KOPT-K1 (cell line): Measurements from ENCODE around the gene BRI3.
"Not testable (repeated sequence)": the region's sequence is repeated elsewhere in the genome, so short reads cannot be mapped to it uniquely, and the experiment has no call there.

ENCODE experiments used
- H3K27ac ChIP-seq: fragments of 200-600 bp; sonication (generic); 2 replicates; pipeline ENCODE4 v1.5.1; 2016; ENCODE audit warnings: antibody characterized with exemption, mild to moderate bottlenecking, low read depth, low read length; ENCODE audit not compliant: poor library complexity, severe bottlenecking
- H3K36me3 ChIP-seq: fragments of 200-600 bp; sonication (generic); 2 replicates; pipeline ENCODE4 v1.5.1; 2017; ENCODE audit warnings: antibody characterized with exemption, mild to moderate bottlenecking, low read length, moderate library complexity; ENCODE audit not compliant: insufficient read depth
- H3K9me3 ChIP-seq: fragments of 200-600 bp; sonication (generic); 2 replicates; pipeline ENCODE4 v1.5.1; 2017; ENCODE audit warnings: antibody characterized with exemption, low read length, mild to moderate bottlenecking; ENCODE audit not compliant: insufficient read depth, poor library complexity, severe bottlenecking

BRI3 gene

DNA sequence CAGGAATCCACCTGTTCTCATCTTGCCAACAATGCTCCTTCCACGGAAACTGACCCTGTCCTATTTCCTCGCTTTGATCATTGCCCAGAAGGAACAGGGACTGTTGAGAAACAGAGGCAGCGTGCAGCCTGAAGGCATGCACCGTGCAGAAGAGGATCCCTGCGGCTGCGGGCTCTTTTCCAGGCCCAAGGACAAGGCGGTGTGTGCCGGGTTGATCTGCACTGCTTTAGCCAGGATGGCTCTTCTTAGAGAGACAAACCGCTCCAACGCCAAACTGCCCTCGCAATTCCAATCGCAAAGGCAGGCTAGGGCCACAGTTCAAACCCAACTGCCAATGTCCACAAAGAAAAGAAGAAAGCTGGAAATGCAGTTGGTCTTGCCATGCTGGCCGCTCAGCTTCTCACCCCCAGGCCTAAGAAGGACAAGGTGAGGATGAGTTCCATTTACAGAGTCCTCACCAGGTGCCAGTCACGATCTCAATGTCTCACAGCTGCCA, 26.5 kb downstream of the BRI3 start:
- H3K36me3 ChIP-seq = no peaks in the 10 kb centered on the region
- H3K27ac ChIP-seq = no peak overlapping the region
- no peaks in the 10 kb centered on the region for H3K9me3 ChIP-seq

DNA sequence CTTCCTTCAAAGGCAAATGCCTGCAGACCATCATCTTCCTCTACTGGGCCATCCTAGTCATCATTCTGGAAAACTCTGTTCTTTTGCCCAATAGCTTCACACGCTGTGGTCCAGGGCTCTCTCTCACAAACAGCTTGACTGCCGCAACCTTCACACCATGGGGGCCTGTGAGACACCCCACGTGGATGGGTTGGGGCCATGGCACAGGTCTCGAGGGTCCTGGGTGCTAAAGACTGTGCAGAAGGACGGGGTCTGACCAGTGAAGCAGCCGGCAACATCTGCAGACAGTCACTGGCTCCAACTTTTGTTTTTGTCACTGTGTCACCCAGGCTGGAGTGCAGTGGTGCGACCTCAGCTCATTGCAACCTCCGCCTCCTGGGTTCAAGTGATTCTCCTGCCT, 28.1 kb downstream of the BRI3 start:
- Histone ChIP-seq H3K9me3 (no peaks in the 10 kb centered on the region), H3K36me3 (no peaks in the 10 kb centered on the region), H3K27ac (no peak overlapping the region)

DNA sequence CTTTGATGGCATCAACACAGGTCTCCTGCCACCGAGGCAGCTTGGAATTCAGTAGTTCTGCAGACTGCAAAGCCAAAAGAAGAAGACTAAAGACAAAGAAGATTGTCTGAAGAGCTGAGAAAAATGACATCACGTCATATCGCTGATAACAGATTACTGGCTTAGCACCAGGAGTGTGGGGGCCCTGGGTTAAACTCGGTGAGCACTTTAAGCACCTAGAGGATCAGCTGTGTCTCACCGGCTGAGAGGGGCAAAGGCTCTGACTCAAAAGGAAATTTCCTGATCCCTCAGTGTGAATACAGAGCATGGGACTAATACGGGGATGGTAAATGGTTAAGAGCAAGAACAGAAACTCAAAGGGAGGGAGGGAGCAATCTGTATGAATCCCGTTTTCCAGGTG, 30.7 kb downstream of the BRI3 start:
- H3K9me3 ChIP-seq = peaks cover 16% of the 10 kb centered on the region
- H3K27ac ChIP-seq = no peak overlapping the region
- no peaks in the 10 kb centered on the region for H3K36me3 ChIP-seq

- Histone ChIP-seq H3K27ac (no peak overlapping the region), H3K9me3 (peaks cover 22% of the 10 kb centered on the region), H3K36me3 (no peaks in the 10 kb centered on the region)
These were observed 33.0 kb downstream of the BRI3 start for GRCh38 chr7:98314469-98314868.

DNA sequence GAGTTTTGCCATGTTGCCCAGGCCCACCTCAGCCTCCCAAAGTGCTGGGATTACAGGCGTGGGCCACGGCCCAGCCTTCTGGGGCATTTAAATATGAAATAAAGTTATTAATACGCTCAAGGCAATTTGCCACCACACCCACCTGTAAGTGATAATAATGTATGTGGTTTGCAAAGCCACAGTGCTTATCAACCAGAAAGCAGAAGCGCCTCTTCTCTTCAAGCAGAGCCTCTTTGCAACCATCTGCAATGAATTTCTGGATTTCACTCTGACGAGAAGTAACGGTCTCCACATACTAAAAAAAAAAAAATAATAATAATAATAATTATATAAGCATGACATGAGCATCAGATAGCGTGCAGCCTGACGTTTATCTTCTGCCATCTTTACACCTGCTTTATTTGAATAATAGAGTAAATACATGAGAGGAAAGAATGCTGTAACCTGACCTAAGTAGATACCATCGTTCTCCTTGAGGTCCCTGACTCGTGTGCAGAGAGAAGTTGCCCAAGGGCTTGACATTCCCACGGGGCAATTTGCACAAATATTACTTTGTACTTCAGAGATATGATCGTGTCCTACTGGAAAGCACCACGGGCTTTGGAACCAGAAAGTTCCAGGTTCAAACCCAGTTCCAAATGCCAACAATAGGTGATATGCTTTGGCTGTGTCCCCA, 34.0 kb downstream of the BRI3 start:
- peaks cover 22% of the 10 kb centered on the region for H3K9me3 ChIP-seq
- H3K27ac ChIP-seq = no peak overlapping the region
- H3K36me3 ChIP-seq = no peaks in the 10 kb centered on the region

DNA sequence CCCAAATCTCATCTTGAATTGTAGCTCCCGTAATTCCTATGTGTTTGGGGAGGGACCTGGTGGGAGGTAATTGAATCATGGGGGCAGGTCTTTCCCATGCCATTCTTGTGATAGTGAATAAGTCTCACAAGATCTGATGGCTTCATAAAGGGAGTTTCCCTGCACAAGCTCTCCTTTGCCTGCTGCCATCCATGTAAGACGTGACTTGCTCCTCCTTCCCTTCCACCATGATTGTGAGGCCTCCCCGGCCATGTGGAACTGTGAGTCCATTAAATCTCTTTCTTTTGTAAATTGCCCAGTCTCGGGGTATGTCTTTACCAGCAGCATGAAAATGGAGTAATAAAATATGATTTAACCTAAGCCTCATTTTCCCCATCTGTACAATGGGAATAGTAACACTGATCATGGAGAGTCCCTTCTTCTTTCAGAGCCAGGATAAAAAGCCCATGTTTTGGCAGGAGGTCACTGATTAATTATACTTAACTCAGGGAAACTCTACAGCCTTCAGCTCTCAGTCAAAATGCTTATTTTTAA, 34.6 kb downstream of the BRI3 start:
- not testable (repeated sequence) for H3K36me3 ChIP-seq, H3K27ac ChIP-seq
- peaks cover 22% of the 10 kb centered on the region for H3K9me3 ChIP-seq

DNA sequence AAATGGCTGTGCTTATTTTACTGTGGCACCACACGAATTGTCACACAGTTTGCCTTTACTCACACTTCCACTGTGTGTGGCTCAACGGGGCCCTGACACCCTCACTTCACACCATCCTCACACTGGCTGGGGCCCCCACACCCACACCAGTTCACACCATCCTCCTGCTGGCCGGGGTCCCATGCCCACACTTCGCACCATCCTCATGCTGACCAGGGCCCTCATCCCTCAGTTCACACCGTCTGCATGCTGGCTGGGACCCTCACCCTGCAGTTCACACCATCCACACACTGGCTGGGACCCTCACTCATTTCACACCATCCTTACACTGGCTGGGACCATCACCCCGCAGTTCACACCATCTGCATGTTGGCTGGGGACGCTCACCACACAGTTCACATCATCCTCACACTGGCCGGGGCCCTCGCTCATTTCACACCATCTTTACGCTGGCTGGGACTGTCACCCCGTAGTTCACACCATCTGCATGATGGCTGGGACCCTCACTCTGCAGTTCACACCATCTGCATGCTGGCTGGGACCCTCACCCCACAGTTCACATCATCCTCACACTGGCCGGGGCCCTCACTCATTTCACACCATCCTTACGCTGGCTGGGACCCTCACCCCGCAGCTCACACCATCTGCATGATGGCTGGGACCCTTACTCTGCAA, 36.0 kb downstream of the BRI3 start:
- no peaks in the 10 kb centered on the region for H3K36me3 ChIP-seq

DNA sequence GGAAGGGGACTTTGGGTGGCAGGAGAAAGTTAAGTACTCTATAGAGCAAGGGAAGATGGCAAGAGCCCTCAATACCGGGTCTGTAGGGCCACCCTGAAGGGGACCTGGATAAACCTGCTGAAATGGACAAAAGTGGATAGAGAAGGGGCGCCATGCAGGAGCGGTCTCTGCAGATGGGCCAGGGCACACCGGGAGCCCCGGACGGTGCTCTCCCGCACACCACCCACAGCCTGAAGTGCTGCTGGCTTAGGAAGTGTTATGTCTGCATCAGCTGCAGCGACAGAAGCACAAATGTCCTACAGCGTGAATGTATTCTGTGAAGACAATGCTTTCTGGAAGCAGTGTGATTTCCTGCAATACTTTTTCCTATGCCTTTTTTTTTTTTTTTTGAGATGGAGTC, 37.7 kb downstream of the BRI3 start:
- Histone ChIP-seq H3K27ac (no peak overlapping the region), H3K36me3 (no peaks in the 10 kb centered on the region), H3K9me3 (peaks cover 22% of the 10 kb centered on the region)

More for the DNA sequence above, 36.0 kb downstream of the BRI3 start:
- H3K27ac ChIP-seq = no peak overlapping the region
- peaks cover 22% of the 10 kb centered on the region for H3K9me3 ChIP-seq

DNA sequence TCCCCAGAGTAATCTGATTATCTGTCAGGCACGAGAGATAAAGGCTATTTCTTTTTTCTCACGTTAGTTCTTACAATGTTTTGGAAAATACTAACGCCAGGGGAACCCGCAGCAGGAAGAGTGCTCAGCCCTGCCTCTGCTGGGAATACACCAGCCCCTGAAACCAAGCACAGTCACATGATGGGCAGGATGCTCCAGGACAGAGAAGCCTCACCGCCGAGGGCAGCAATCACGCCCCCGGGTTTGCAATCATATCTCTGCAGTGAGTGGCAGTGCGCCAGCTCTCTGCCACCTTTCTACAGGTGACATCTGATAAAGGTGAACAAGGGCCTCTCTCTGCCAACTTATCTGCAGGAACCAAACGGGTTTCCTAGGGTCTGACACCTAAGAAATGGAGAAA, 39.8 kb downstream of the BRI3 start:
- H3K36me3 ChIP-seq = no peaks in the 10 kb centered on the region
- peaks cover 14% of the 10 kb centered on the region for H3K9me3 ChIP-seq
- no peak overlapping the region for H3K27ac ChIP-seq

- H3K27ac ChIP-seq = no peak overlapping the region
- peaks cover 2% of the 10 kb centered on the region for H3K9me3 ChIP-seq
- no peaks in the 10 kb centered on the region for H3K36me3 ChIP-seq
These were observed 41.1 kb downstream of the BRI3 start for GRCh38 chr7:98322331-98323270.

- no peaks in the 10 kb centered on the region for H3K36me3 ChIP-seq
- no peaks in the 10 kb centered on the region for H3K9me3 ChIP-seq
- H3K27ac ChIP-seq = no peak overlapping the region
These were observed 42.3 kb downstream of the BRI3 start for GRCh38 chr7:98323597-98324322.

DNA sequence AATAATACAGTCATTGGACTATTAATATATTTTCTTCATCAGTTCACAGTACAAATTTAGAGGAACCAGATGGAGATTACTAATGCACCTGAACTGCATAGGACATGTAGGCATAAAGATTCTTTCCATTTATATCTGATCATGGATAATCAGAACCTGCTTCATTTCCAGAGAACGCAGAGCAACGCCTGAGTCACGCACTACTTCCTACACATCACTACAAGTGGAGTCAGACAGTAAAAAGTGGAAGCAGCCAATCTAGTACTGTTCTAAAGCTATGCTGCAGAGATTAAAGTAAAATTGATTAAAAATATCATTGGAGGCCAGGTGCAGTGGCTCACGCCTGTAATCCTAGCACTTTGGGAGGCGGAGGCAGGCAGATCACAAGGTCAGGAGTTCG, 43.3 kb downstream of the BRI3 start:
- no peak overlapping the region for H3K27ac ChIP-seq

DNA sequence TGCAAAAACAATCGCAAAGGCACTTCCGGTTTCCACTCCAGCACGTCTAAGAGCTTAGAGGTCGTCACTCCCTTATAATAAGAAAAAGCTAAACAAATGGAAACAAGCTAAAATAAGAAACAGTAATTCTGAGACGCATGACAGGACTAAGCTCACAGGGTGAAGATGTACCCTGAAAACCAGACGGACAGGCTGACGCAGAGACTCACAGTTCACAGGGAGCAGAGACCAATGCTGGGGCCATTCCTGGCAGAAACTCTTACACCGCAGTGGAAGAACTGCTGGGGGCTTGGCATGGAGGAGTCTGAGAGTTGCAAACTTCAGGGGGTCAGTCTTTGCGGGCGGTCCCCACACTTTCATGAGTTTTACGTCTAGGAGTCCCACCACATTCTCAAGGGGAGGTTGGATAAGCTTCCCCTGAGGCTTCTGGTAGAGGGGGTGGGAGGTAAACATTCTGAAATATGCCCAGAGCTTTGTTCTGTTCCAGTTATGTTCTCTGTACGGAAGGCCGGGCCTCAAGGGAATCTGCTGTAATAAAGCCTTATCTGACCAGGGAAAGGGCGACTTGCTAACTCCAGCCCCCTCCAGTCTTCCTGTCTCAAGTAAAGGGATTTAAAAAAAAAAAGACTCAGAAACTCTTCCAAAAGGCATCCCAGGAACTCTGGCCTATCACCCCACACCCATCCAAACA, 47.8 kb downstream of the BRI3 start:
- Histone ChIP-seq H3K9me3 (no peaks in the 10 kb centered on the region), H3K36me3 (no peaks in the 10 kb centered on the region), H3K27ac (no peak overlapping the region)

More for the DNA sequence above, 43.3 kb downstream of the BRI3 start:
- Histone ChIP-seq H3K36me3 (no peaks in the 10 kb centered on the region), H3K9me3 (no peaks in the 10 kb centered on the region)

GRCh38 chr7:98329791-98330373, 48.4 kb downstream of the BRI3 start:
- H3K27ac ChIP-seq = no peak overlapping the region
- H3K36me3 ChIP-seq = no peaks in the 10 kb centered on the region
- no peaks in the 10 kb centered on the region for H3K9me3 ChIP-seq
